Left kidney (tissue), 2 donors: Measurements from ENCODE around the gene ARFGAP1. TPM values are rescaled to one million over a fixed set of nuclear protein-coding genes. Genes with fewer than 3 reads are reported as not detected.

Experiments used
- DNase-seq: peaks from one replicate; pipeline ENCODE4 v3.0.0-alpha.2; 2013
- polyA plus RNA-seq: library from polyadenylated mRNA; unstranded; fragments of 120-200 nt; gene quantifications from one replicate; pipeline ENCODE4 v1.2.1, GENCODE V29; 2013; ENCODE audit not compliant: insufficient read length

ARFGAP1 gene
- polyA plus RNA-seq, 1 donor, result 67.1 TPM

GRCh38 chr20:63319164-63320040 lies 46.8 kb downstream of the ARFGAP1 start:
- no peak for DNase-seq

GRCh38 chr20:63320041-63320511 lies 47.5 kb downstream of the ARFGAP1 start:
- no peak for DNase-seq

- no peak for DNase-seq
These were observed 48.1 kb downstream of the ARFGAP1 start for GRCh38 chr20:63320616-63321147.

DNA sequence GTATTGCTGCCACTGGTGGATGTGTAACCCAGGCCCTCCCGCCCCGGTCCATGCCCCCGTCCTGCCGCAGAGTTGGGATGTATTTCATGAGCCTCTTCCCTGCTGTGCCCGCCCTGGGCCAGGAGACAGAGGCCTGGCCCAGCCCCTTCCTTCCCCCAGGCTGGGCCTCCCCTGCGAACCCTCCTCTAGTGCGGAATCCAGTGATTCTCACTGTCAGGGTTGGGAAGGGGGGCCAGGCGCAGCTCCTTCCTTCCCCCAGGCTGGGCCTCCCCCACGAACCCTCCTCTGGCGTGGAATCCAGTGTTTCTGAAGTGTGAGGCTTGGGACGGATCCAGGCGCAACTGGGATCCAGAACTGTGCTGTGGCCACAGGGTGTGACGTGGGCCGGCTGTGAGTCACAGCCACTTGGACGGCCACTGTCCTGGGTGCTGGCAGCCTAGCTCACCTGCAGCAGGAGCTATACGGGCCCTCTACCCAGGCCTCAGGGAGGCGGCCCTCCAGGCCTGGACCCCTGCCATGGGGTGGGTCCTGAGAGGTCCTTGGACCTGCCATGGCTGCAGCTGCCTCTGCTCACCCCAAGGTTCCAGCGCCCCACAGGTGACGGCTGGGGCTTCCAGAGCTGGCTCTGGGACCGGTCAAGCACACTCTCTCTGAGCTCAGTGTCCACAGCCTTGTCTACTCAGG lies 48.7 kb downstream of the ARFGAP1 start:
- DNase-seq, result no peak

DNA sequence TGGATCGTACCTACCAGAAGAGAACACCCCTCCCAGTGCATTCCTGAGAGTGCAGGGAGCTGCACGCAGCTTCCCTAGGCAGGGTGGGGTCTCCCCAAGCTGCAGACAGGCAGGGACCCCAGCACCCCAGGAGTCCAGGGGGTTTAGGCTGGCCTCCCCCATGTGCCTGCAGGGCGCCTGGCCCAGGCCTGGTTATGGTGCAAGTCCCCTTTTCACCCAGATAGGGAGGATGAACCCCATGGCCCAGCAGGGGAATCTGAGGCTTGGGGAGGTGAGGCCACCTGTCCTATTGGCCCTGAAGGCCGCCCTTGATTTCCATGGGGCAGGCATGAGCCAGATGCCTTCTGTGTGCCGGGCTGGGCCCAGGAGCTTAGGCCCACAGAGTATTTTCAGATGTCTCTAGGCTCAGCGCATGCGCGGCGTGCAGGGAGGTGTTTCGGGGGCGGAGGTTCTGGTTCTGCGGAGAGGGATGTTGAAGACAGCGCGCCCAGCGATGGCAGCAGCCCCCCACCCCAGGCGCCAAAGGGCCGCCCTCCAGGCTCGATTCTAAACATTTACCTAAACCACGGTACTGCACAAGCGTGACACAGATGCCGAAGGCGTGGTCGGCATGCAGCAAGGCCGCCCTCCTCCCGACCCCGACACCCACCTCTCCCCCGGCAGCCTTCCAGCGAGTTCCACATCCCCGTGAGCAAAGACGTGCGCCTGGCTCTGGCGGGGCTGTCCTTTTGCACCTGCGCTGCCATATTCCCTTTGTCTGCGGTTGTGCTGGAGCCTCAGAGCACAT lies 49.7 kb downstream of the ARFGAP1 start:
- DNase-seq, result no peak

DNA sequence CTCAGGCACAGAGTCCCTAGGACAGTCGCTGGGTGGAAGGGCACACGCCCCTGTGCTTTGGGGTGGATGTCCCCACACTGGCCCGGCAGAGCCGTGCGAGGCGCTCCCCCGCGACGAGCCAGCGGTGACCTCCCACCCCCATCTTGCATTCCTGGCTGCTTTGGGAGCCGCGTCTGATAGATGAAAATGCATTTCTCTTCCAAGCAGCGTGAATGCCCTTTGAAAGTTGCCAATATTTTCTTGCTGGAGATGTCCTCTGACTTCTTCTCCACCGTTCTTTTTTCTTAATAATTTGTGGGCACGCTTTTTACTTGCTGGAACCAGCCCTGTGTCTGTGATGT lies 50.3 kb downstream of the ARFGAP1 start:
- DNase-seq, result no peak

DNA sequence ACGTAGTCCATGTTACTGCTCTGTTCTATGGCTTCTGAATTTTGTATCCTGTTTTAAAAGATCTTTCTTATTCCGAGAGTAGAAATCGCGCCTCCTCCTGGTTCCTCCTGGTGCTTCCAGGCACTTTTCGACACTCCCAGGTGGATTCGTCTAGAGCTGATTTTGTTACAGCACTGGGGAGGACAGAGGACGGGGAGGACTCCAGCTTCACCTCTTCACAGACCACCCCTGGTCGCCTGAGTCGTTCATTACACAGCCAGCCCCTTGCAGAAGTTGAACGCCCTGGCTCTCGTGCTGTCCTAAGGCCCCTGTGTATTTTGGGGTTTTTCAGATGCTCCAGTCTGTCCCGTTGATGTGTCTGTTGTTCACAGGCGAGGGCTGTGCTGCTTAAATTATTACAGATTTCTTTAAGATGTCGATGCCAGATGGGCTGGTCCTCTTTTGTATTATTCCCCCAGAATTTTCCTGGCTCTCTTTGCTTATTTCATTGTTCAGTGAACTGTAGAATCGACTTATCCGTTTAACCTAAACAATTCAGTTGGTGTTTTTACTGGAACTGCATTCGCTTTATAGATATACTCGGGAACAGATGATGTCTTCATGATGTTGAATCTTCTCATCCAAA lies 50.9 kb downstream of the ARFGAP1 start:
- no peak for DNase-seq

GRCh38 chr20:63325021-63325471 lies 52.4 kb downstream of the ARFGAP1 start:
- no peak for DNase-seq

- no peak for DNase-seq
These were observed 53.1 kb downstream of the ARFGAP1 start for GRCh38 chr20:63325554-63326313.

DNA sequence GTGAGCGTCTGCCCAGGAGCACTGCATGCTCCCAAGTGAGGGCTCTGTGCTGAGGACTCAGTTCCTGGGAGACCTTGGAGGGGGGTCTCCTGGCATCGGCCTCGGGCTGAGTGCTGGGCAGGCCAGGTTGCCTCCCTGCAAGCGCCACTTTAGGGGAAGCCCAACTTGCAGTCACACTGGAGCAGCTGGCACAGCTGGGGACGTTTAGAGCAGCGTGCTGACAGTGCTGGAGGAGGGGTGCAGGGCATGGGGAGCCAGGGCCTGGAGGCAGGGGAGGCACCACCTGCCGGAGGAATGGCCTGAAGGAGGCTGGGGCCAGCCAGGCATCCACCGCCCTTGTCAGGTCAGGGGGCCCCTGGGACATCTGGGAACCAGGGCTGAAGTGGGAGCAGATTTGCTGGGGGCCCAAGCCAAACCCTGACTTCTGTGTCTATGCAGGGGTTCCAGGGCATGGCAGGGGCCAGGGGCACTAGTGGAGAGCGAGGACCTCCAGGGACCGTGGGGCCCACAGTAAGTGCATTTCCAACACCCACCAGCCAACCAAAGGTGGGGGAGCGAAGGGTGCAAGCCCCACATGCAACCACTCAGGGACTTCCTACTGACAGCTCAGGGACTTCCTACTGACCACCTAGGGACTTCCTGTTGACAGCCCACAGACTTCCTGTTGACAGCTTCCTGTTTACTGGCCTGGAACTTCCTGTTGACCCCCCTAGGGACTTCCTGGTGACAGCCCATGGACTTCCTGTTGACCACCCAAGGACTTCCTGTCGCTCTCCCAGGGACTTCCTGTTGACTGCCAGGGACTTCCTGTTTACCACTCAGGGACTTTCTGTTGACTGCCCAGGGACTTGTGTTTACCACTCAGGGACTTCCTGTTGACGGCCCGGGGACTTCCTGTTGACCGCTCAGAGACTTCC lies 54.0 kb downstream of the ARFGAP1 start:
- no peak for DNase-seq

- no peak for DNase-seq
These were observed 54.7 kb downstream of the ARFGAP1 start for GRCh38 chr20:63327231-63327745.

- no peak for DNase-seq
These were observed 55.5 kb downstream of the ARFGAP1 start for GRCh38 chr20:63328026-63328700.

DNA sequence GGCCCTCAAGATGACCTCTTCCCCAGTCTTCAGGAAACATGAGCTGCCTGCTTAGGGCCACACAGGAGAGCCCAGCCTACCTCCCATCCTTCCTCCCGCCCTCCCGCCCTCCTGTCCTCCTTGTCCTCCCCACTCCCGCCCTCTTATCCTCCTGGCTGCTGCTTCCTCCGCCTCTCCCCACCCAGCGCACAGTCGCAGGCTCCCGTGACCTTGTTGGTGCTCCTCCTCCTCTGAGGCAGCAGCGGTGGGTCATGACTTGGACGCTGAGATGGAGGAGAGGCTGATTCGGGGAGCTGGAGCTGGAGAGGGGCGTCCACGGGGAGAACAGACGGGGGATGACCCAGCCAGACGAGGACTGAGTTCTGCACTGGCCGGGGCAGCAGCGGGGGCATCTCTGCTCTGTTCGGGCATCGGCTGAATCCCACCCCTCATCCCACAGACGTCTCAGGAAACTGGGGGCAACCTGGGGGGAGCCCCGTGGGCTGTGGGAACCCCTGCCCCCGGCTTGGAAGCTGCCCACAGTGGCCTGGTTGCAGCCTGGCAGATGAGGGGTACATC lies 56.2 kb downstream of the ARFGAP1 start:
- DNase-seq, result no peak

GRCh38 chr20:63329331-63330083 lies 56.9 kb downstream of the ARFGAP1 start:
- no peak for DNase-seq

DNA sequence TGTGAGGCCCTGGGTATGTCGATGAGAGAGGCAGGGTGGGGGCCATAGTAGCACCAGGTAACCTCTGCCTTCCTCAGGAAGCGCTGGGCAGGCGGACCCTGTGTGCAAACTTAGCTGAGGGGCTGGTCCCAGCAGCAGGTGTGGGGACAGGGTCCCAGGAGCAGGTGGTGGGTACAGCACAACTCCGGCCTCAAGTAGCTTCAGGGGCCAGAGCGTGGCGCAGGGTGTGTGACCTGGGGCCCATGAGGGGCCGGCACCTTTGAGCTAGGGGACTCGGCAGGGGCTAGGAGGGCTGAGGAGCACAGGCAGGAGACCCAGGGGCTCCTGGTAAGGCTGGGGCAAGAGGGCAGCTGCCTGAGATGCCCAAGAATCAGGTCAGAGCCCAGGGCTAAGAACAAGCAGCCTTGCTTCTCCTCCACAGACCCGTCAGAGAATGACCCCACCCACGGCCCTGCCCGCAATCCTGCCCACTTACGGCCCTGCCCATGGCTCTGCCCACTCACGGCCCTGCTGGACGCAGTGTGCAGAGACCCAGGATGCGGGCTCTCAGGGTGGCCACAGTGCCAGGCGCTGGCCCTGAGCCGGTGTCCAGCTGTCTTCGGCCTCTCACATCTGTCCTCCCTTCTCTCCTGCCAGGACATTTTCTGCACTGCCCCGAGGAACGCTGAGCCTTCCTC lies 57.6 kb downstream of the ARFGAP1 start:
- DNase-seq, result no peak

DNA sequence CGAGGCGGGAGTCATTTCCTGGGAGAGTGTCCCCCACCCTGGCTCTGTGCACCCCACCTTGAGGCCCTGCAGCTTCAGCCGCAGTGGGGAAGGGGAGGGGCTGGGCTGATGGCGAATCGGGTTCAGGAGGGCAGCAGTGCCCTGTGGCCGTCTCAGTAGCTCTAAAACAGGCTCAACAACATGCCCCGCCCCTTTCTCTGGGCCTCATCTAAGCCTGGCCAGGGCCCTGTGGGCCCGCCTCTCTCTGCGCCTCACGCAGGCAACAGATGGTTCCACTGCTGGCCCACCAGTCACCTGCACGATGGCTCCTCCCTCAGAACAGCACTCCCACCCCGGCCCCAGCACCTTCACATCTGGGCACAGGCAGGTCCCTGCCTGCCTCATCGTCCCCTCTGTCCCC lies 58.3 kb downstream of the ARFGAP1 start:
- no peak for DNase-seq

- DNase-seq, result no peak
These were observed 59.3 kb downstream of the ARFGAP1 start for GRCh38 chr20:63331741-63332400.
